Testis (tissue), 3 donors: ENCODE measurements around the gene BLOC1S2. TPM values are rescaled to one million over a fixed set of nuclear protein-coding genes. Genes with fewer than 3 reads are reported as not detected.

Experiments
- polyA plus RNA-seq: library from polyadenylated mRNA; stranded (reverse); fragments of 350-450 nt; fragmentation: Illumina TruSeq; extraction: RNeasy Lipid Tissue Mini Kit (QIAGEN cat#74804); gene quantifications from one replicate; pipeline ENCODE4 v1.2.3, GENCODE V29; 2014; ENCODE audit warnings: low read depth, low replicate concordance; ENCODE audit not compliant: insufficient read depth
- small RNA-seq, 2 donors: library from RNA; depleted of rRNA; stranded (forward); fragments of <200 nt; gene quantifications; one replicate each; pipeline ENCODE3, GENCODE V24; 2016
- total RNA-seq, 2 donors: library from RNA; depleted of rRNA; stranded (reverse); fragments of >200 nt; gene quantifications; one replicate each; pipeline ENCODE4 v1.2.3, GENCODE V29; 2016

The BLOC1S2 gene
- total and polyA plus RNA-seq, 3 donors from 2014 or later: 23.3 to 49.2 (median 35.5) TPM

Small RNAs within 50 kb of the gene (small RNA-seq; reads per million reads assigned to genes)
- gene RNU6-422P: 0 reads per million in 2 donors
- gene SNORA12: 49.3 to 66.0 reads per million in 2 donors

Other genes with a start within 250 kb of the BLOC1S2 start
- 1 to 10 TPM in 1 of 2 donors, under 1 TPM in 1; 0.87 to 2.7 TPM for gene CPN1, start 204.8 kb downstream of the BLOC1S2 start, total RNA-seq
- gene CPN1, start 204.8 kb downstream of the BLOC1S2 start, polyA plus RNA-seq: 2.4 TPM
- 10 to 100 TPM; 27.9 to 32.5 TPM for gene ERLIN1, start 100.7 kb downstream of the BLOC1S2 start, total RNA-seq
- 62.7 TPM for gene ERLIN1, start 100.7 kb downstream of the BLOC1S2 start, polyA plus RNA-seq
- gene CHUK, start 57.1 kb downstream of the BLOC1S2 start, total RNA-seq: 10 to 100 TPM; 15.2 to 16.2 TPM
- 16.7 TPM for gene CHUK, start 57.1 kb downstream of the BLOC1S2 start, polyA plus RNA-seq
- gene CWF19L1, start 19.0 kb downstream of the BLOC1S2 start, total RNA-seq: 10 to 100 TPM; 27.0 to 32.9 TPM
- gene CWF19L1, start 19.0 kb downstream of the BLOC1S2 start, polyA plus RNA-seq: 34.8 TPM
- 1 to 10 TPM in 1 of 2 donors, under 1 TPM in 1; 0.99 to 1.6 TPM for gene PKD2L1, start 43.5 kb upstream of the BLOC1S2 start, total RNA-seq
- gene PKD2L1, start 43.5 kb upstream of the BLOC1S2 start, polyA plus RNA-seq: 4.7 TPM
- 100 to 1,000 TPM; 147 to 196 TPM for gene SCD, start 60.6 kb upstream of the BLOC1S2 start, total RNA-seq
- gene SCD, start 60.6 kb upstream of the BLOC1S2 start, polyA plus RNA-seq: 121 TPM
- gene WNT8B, start 176.3 kb upstream of the BLOC1S2 start, total RNA-seq: under 1 TPM in 1 of 2 donors, not detected in 1; 0.37 TPM
- 0.20 TPM for gene WNT8B, start 176.3 kb upstream of the BLOC1S2 start, polyA plus RNA-seq
- gene SEC31B, start 233.2 kb upstream of the BLOC1S2 start, total RNA-seq: 10 to 100 TPM; 32.8 to 42.0 TPM
- 23.1 TPM for gene SEC31B, start 233.2 kb upstream of the BLOC1S2 start, polyA plus RNA-seq
- gene NDUFB8, start 243.2 kb upstream of the BLOC1S2 start, total RNA-seq: 100 to 1,000 TPM; 141 to 219 TPM
- gene NDUFB8, start 243.2 kb upstream of the BLOC1S2 start, polyA plus RNA-seq: 150 TPM
- 10 to 100 TPM; 30.9 to 34.3 TPM for gene HIF1AN, start 249.3 kb upstream of the BLOC1S2 start, total RNA-seq
- gene HIF1AN, start 249.3 kb upstream of the BLOC1S2 start, polyA plus RNA-seq: 81.0 TPM